ENCODE measurements around the gene RPRD1A.
"Not testable (repeated sequence)": the region's sequence is repeated elsewhere in the genome, so short reads cannot be mapped to it uniquely, and the experiment has no call there.

RPRD1A gene

GRCh38 chr18:36031407-36031806, 36.0 kb downstream of the RPRD1A start:
- no peak for DNase-seq (ENCODE audit: low read depth)

- no peak for DNase-seq (ENCODE audit: low read depth)
These were observed 38.5 kb downstream of the RPRD1A start for GRCh38 chr18:36028859-36029258.

- no peak for DNase-seq (ENCODE audit: low read depth)
These were observed 42.3 kb downstream of the RPRD1A start for GRCh38 chr18:36025025-36025424.

GRCh38 chr18:36024241-36024640, 43.1 kb downstream of the RPRD1A start:
- not testable (repeated sequence) for DNase-seq (ENCODE audit: low read depth)

GRCh38 chr18:36023336-36023735, 44.0 kb downstream of the RPRD1A start:
- DNase-seq (ENCODE audit: low read depth), result no peak

DNA sequence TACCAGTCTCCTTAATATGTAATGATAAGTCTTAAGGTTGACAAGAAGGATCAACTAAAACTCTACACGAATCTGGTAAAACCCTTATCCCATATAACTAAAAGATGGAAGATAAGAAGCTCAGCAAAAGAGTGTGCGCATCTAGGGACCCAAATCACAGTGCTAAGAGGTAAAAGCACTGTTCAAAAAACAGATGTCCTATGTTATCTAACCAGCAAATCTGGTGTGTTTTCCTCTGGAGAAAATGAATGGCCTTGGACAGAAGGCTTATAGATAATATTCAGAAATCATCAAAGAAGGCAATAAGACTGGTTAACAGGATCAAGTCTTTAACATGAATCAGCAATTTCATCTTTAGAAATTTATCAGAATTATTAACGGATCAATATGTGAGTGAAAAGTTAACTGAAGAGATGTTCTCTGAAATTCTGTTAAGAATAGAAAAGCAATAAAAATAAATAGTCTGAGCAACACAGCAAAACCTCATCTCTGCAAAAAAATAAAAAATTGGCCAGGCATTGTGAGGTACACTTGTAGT, 47.1 kb downstream of the RPRD1A start:
- no peak for DNase-seq (ENCODE audit: low read depth)

- no peak for DNase-seq (ENCODE audit: low read depth)
These were observed 50.1 kb downstream of the RPRD1A start for GRCh38 chr18:36017232-36017631.

GRCh38 chr18:36015629-36016028, 51.7 kb downstream of the RPRD1A start:
- no peak for DNase-seq (ENCODE audit: low read depth)

DNA sequence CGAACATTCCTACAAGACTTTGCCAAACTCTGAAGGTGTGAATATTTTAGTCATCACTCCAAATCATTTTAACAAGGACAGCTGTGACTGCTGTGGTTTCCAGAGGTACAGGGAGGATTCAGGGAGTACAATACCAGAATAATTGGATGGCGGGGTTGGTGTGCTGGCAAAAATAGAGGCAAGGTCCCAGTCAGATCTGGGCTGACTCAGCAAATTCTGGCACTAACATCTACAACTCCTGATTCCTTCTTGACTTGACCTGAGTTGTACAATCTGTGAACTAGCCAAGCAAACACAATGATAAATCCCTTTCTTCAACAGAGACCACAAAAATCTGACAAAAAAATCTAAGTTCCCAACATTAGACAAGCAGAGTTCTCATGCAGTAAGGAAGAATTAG, 54.5 kb downstream of the RPRD1A start:
- no peak for DNase-seq (ENCODE audit: low read depth)

- no peak for DNase-seq (ENCODE audit: low read depth)
These were observed 58.1 kb downstream of the RPRD1A start for GRCh38 chr18:36009214-36009613.

GRCh38 chr18:36006997-36007396, 60.4 kb downstream of the RPRD1A start:
- DNase-seq (ENCODE audit: low read depth), result no peak

GRCh38 chr18:35999925-36000324, 67.4 kb downstream of the RPRD1A start:
- DNase-seq (ENCODE audit: low read depth), result no peak

GRCh38 chr18:35998967-35999366, 68.4 kb downstream of the RPRD1A start:
- DNase-seq (ENCODE audit: low read depth), result no peak

DNA sequence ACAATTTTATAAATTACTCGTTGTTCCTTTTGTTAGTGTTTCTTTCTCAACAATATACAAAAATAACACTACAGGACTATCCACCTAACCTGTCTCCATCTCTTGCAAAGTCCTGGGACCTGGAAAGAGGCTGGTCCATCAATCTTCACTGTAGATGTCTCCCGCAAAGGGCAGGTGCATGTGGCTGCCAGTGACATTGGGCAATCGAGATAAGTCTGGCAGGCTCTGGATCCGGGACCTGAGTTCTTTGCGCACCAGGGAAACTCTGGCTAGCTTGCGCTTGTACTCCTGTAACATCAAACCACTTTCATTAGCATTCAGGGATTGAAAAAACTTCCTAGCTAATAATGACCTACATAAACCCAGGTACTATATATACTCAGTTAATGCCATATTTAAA, 74.3 kb downstream of the RPRD1A start:
- no peak for DNase-seq (ENCODE audit: low read depth)

DNA sequence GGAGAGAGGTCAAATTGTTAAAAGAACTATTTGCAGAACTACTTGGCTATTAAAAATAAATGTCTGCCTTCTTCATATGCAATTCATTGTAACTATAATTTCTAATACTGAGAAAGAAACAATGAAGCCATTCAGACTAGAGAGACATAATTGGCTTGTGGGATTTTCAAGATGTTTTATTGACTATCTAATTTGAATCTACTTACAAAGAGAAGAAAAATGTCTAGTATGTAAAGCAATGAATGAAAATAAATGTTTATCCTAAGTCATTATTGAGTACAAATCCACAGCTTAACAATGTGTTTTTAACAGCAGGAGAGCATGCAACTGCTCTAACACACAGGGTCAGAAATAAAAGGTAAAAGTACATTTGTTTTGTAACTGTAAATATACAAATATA, 75.7 kb downstream of the RPRD1A start:
- no peak for DNase-seq (ENCODE audit: low read depth)

GRCh38 chr18:35983818-35984217, 83.5 kb downstream of the RPRD1A start:
- DNase-seq (ENCODE audit: low read depth), result no peak

DNA sequence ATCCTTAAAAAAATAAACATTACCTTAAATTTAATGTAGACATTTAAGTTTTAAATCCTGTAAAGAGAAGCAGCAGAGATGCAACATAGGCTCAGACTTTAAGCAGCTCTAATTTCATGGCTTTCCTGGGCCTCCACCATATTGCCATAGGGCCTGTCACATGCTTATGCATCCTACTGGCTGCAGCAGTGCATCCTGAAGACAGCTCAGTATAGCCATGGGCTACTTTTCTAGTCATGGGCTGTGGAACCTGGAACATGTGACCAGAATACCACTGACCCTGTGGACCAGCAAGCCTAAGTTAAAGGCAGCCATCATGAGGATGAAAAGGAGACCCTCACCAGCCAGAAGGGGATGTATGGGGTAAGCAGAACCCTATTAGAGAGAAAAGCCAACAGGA, 84.2 kb downstream of the RPRD1A start:
- DNase-seq (ENCODE audit: low read depth), result no peak

GRCh38 chr18:35982409-35983114, 84.8 kb downstream of the RPRD1A start:
- no peak for DNase-seq (ENCODE audit: low read depth)

- no peak for DNase-seq (ENCODE audit: low read depth)
These were observed 88.2 kb downstream of the RPRD1A start for GRCh38 chr18:35979112-35979511.

- no peak for DNase-seq (ENCODE audit: low read depth)
These were observed 93.2 kb downstream of the RPRD1A start for GRCh38 chr18:35974181-35974580.

GRCh38 chr18:35973650-35974049, 93.7 kb downstream of the RPRD1A start:
- DNase-seq (ENCODE audit: low read depth), result no peak

- DNase-seq (ENCODE audit: low read depth), result peak; percentile 87
These were observed 95.0 kb downstream of the RPRD1A start, which contains the start of gene RMP24 for GRCh38 chr18:35972197-35973000. Gene RMP24, plus strand, starts transcription at chr18:35972679.

- DNase-seq (ENCODE audit: low read depth), result no peak
These were observed 95.6 kb downstream of the RPRD1A start for GRCh38 chr18:35971661-35972196.

All from activated T-helper 1 cell treated with Interleukin-2 at 50 U/mL for 16 hours (primary cell).